ENCODE results near the gene ADM5. TPM values are rescaled to one million over a fixed set of nuclear protein-coding genes. Genes with fewer than 3 reads are reported as not detected.

The ADM5 gene
- total RNA-seq, 1 donor, result 0.63 TPM

- H3K4me3 ChIP-seq (ENCODE audit: low read depth, low read length), result peak within 1 kb of the TSS; percentile 74
- peak; percentile 74 for DNase-seq (ENCODE audit: low read depth)
- no peak for TF ChIP-seq CTCF (IDR thresholded peaks at IDR 0.05; ENCODE audit: insufficient read depth, low read length)
Observed at GRCh38 chr19:49690656-49691242, 1.4 kb downstream of the ADM5 start, which contains the start of gene CPT1C. TSS of gene CPT1C (plus strand) at chr19:49691116. CDS start at chr19:49692253, 1,137 bp downstream.

GRCh38 chr19:49691243-49692146 is 2.1 kb downstream of the ADM5 start:
- TF ChIP-seq CTCF (IDR thresholded peaks at IDR 0.05; ENCODE audit: insufficient read depth, low read length), result no peak
- peak overlapping the region; percentile 74 for H3K4me3 ChIP-seq (ENCODE audit: low read depth, low read length)
- DNase-seq (ENCODE audit: low read depth), result peak; percentile 72

- TF ChIP-seq CTCF (IDR thresholded peaks at IDR 0.05; ENCODE audit: insufficient read depth, low read length), result no peak
- no peak for DNase-seq (ENCODE audit: low read depth)
- peak overlapping the region; percentile 74 for H3K4me3 ChIP-seq (ENCODE audit: low read depth, low read length)
Observed at GRCh38 chr19:49692147-49692506, 2.7 kb downstream of the ADM5 start.

- DNase-seq (ENCODE audit: low read depth), result no peak
- H3K4me3 ChIP-seq (ENCODE audit: low read depth, low read length), result no peak overlapping the region
- TF ChIP-seq CTCF (IDR thresholded peaks at IDR 0.05; ENCODE audit: insufficient read depth, low read length), result no peak
Observed at GRCh38 chr19:49696115-49696514, 6.7 kb downstream of the ADM5 start.

GRCh38 chr19:49696865-49697264 is 7.5 kb downstream of the ADM5 start:
- H3K4me3 ChIP-seq (ENCODE audit: low read depth, low read length), result no peak overlapping the region
- DNase-seq (ENCODE audit: low read depth), result no peak
- TF ChIP-seq CTCF (IDR thresholded peaks at IDR 0.05; ENCODE audit: insufficient read depth, low read length), result no peak

GRCh38 chr19:49699364-49699763 is 10.0 kb downstream of the ADM5 start:
- no peak for DNase-seq (ENCODE audit: low read depth)
- no peak overlapping the region for H3K4me3 ChIP-seq (ENCODE audit: low read depth, low read length)
- no peak for TF ChIP-seq CTCF (IDR thresholded peaks at IDR 0.05; ENCODE audit: insufficient read depth, low read length)

All from fibroblast of the aortic adventitia (primary cell).